SU-DHL-6 (cell line): ENCODE results near the gene ISM1.

Experiments
- H2AFZ ChIP-seq: fragments of 200-600 bp; sonication (generic); 2 replicates; pipeline ENCODE4 v1.6.1; 2014; ENCODE audit warnings: low read depth, mild to moderate bottlenecking, moderate library complexity, mixed read lengths, antibody characterized with exemption, low read length; ENCODE audit not compliant: severe bottlenecking
- H3F3A ChIP-seq: fragments of 200-600 bp; shearing (Covaris generic); 2 replicates; pipeline ENCODE4 v1.6.0; 2016; ENCODE audit warnings: antibody characterized with exemption, mild to moderate bottlenecking; ENCODE audit not compliant: insufficient read depth
- H3K27ac ChIP-seq: fragments of 200-600 bp; sonication (generic); 2 replicates; pipeline ENCODE4 v1.5.1; 2016; ENCODE audit warnings: low read depth, mild to moderate bottlenecking, low read length, moderate library complexity, mixed read lengths
- H3K27me3 ChIP-seq: fragments of 200-600 bp; sonication (generic), shearing (Covaris generic); 2 replicates; pipeline ENCODE4 v1.6.0; 2014; ENCODE audit warnings: mild to moderate bottlenecking, low read length
- H3K36me3 ChIP-seq: fragments of 200-600 bp; sonication (generic); 2 replicates; pipeline ENCODE4 v1.6.1; 2014; ENCODE audit warnings: mild to moderate bottlenecking, low read length, mixed read lengths
- H3K4me2 ChIP-seq: fragments of 300-600, 200-600 bp; shearing (Covaris generic), sonication (generic); 2 replicates; pipeline ENCODE4 v1.6.0; 2014; ENCODE audit warnings: low read length, low read depth, mild to moderate bottlenecking; ENCODE audit not compliant: poor library complexity, severe bottlenecking
- H3K4me3 ChIP-seq: fragments of 200-600 bp; sonication (generic); 2 replicates; pipeline ENCODE4 v1.5.1; 2014; ENCODE audit warnings: antibody characterized with exemption, low read length, mild to moderate bottlenecking, mixed read lengths; ENCODE audit not compliant: insufficient read depth, poor library complexity, severe bottlenecking
- H3K79me2 ChIP-seq: fragments of 200-600 bp; sonication (generic); 2 replicates; pipeline ENCODE4 v1.6.1; 2014; ENCODE audit warnings: mild to moderate bottlenecking, low read length, moderate library complexity; ENCODE audit not compliant: insufficient read depth
- H3K9ac ChIP-seq: fragments of 200-600 bp; sonication (generic); 2 replicates; pipeline ENCODE4 v1.7.0; 2014; ENCODE audit warnings: mild to moderate bottlenecking, low read length
- H3K9me2 ChIP-seq: fragments of 200-600 bp; sonication (generic); replicated peaks from 2 replicates; pipeline ENCODE4 v1.6.1; 2014; ENCODE audit warnings: low read length; ENCODE audit not compliant: insufficient read depth
- H3K9me3 ChIP-seq: fragments of 200-600 bp; sonication (generic); 2 replicates; pipeline ENCODE4 v1.6.1; 2014; ENCODE audit warnings: low read length, mixed read lengths; ENCODE audit not compliant: insufficient read depth
- H4K20me1 ChIP-seq: fragments of 200-600 bp; sonication (generic); 2 replicates; pipeline ENCODE4 v1.6.1; 2014; ENCODE audit warnings: low read depth, mild to moderate bottlenecking, antibody characterized with exemption, low read length, moderate library complexity, mixed read lengths
- EZH2phosphoT487 ChIP-seq: fragments of 200-600 bp; sonication (generic), shearing (Covaris generic); conservative IDR thresholded peaks from 2 replicates; pipeline ENCODE4 v1.6.1; 2018; ENCODE audit warnings: mild to moderate bottlenecking, antibody characterized with exemption, low read length, moderate library complexity, mixed read lengths
- TF ChIP-seq, protein P1 (sequence below): fragments of 200-600 bp; sonication (generic); IDR thresholded peaks from one replicate; pipeline ENCODE4 v1.5.1; 2017; ENCODE audit warnings: antibody characterized with exemption, mild to moderate bottlenecking, low read length, moderate library complexity; ENCODE audit not compliant: insufficient read depth, poor library complexity, severe bottlenecking

ISM1 gene

DNA sequence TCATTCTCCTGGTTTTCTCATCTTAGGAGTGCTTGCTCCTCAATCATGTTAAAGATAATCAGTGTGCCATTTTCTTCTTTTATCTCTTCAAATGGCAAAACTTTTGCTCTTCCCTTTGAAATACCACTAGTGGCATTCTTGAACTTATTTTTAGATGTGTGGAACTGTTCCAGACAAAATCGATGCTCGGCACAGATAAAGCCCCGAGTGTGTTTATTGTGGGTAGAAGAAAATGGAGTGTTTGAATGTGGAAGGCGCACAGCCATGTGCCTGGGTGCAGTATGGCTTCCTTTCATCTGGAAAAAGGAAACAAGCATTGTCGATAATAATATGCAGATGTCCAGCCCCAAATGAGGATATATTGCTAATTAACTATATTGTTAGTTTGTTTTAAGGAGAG is 42.4 kb downstream of the ISM1 start:
- no peak overlapping the region for H3K9ac ChIP-seq
- H2AFZ ChIP-seq = no peak overlapping the region
- H3K27me3 ChIP-seq = no peaks in the 10 kb centered on the region
- H3K4me2 ChIP-seq = no peak overlapping the region
- no peaks in the 10 kb centered on the region for H3K79me2 ChIP-seq
- TF ChIP-seq, protein P1, sequence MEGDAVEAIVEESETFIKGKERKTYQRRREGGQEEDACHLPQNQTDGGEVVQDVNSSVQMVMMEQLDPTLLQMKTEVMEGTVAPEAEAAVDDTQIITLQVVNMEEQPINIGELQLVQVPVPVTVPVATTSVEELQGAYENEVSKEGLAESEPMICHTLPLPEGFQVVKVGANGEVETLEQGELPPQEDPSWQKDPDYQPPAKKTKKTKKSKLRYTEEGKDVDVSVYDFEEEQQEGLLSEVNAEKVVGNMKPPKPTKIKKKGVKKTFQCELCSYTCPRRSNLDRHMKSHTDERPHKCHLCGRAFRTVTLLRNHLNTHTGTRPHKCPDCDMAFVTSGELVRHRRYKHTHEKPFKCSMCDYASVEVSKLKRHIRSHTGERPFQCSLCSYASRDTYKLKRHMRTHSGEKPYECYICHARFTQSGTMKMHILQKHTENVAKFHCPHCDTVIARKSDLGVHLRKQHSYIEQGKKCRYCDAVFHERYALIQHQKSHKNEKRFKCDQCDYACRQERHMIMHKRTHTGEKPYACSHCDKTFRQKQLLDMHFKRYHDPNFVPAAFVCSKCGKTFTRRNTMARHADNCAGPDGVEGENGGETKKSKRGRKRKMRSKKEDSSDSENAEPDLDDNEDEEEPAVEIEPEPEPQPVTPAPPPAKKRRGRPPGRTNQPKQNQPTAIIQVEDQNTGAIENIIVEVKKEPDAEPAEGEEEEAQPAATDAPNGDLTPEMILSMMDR = no peak
- no peak overlapping the region for H3K27ac ChIP-seq
- H3K9me3 ChIP-seq = no peaks in the 10 kb centered on the region
- H3K9me2 ChIP-seq = no peaks in the 10 kb centered on the region
- no peaks in the 10 kb centered on the region for H4K20me1 ChIP-seq
- no peaks in the 10 kb centered on the region for H3K36me3 ChIP-seq
- no peak overlapping the region for H3K4me3 ChIP-seq
- H3F3A ChIP-seq = no peaks in the 10 kb centered on the region

DNA sequence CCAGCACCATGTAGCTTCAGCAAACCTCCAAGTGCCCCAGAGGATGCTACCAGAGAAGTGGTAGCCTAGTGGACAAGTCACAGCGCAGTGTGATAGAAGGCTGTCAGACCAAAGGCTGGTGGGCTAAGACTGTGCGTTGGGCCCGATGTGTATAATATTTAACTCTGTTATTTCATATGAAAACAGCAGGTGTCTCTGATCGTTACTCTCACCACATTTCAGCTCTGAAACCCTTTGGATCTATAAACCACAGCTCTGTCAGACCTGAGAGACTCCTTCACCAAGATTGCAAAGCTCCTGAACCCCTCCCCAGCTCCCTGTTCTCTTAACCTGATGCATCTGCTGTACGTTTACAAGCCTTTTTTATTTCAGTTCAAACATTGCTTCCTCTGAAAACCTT is 43.8 kb downstream of the ISM1 start:
- no peak for TF ChIP-seq EZH2phosphoT487
- TF ChIP-seq, protein P1 = no peak
- Histone ChIP-seq H3K4me3 (no peak overlapping the region), H2AFZ (no peak overlapping the region), H3K9ac (no peak overlapping the region), H4K20me1 (no peaks in the 10 kb centered on the region), H3K9me3 (no peaks in the 10 kb centered on the region), H3K27me3 (no peaks in the 10 kb centered on the region), H3K79me2 (no peaks in the 10 kb centered on the region), H3F3A (no peaks in the 10 kb centered on the region), H3K27ac (no peak overlapping the region), H3K9me2 (no peaks in the 10 kb centered on the region), H3K36me3 (no peaks in the 10 kb centered on the region), H3K4me2 (no peak overlapping the region)

DNA sequence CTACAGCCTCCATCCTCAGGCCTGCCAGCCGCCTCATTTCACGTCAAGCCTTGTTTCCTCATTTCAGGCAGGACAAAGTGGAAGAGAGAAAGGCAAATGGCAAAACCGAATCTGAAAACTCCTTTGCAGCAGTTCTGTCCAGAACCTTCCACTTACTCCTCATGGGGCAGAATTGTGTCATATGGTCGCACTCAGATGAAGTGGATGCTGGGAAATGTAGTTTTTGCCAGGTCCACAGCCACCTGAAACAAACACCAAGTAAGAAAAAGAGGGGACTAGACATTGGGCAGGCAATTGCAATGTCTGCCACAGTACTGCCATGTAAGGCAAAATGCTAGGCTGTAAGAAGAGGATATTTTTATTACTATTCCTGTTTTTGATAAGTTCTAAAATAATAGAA is 44.9 kb downstream of the ISM1 start:
- no peaks in the 10 kb centered on the region for H3K36me3 ChIP-seq
- H3K9me3 ChIP-seq = no peaks in the 10 kb centered on the region
- H3K4me3 ChIP-seq = no peak overlapping the region
- H3K9me2 ChIP-seq = no peaks in the 10 kb centered on the region
- no peaks in the 10 kb centered on the region for H3F3A ChIP-seq
- no peaks in the 10 kb centered on the region for H3K27me3 ChIP-seq
- H3K4me2 ChIP-seq = no peak overlapping the region
- H2AFZ ChIP-seq = no peak overlapping the region
- no peaks in the 10 kb centered on the region for H4K20me1 ChIP-seq
- no peak overlapping the region for H3K27ac ChIP-seq
- no peak for TF ChIP-seq EZH2phosphoT487
- TF ChIP-seq, protein P1 = no peak
- H3K9ac ChIP-seq = no peak overlapping the region
- H3K79me2 ChIP-seq = no peaks in the 10 kb centered on the region

GRCh38 chr20:13267231-13267630 is 46.2 kb downstream of the ISM1 start:
- Histone ChIP-seq H3K79me2 (no peaks in the 10 kb centered on the region), H3K4me2 (no peak overlapping the region), H3K27ac (no peak overlapping the region), H3F3A (no peaks in the 10 kb centered on the region), H3K27me3 (no peaks in the 10 kb centered on the region), H2AFZ (no peak overlapping the region), H3K9me2 (no peaks in the 10 kb centered on the region), H3K36me3 (no peaks in the 10 kb centered on the region), H3K9ac (no peak overlapping the region), H4K20me1 (no peaks in the 10 kb centered on the region), H3K4me3 (no peak overlapping the region), H3K9me3 (no peaks in the 10 kb centered on the region)
- TF ChIP-seq EZH2phosphoT487 = no peak
- TF ChIP-seq, protein P1 = no peak
